GM13977 (cell line): Measurements from ENCODE around the gene ABTB2.
"Not testable (repeated sequence)": the region's sequence is repeated elsewhere in the genome, so short reads cannot be mapped to it uniquely, and the experiment has no call there.

Experiments
- DNase-seq: peaks from one replicate; pipeline ENCODE4 v3.0.0; 2012; ENCODE audit warnings: low spot score
- CTCF ChIP-seq: IDR thresholded peaks from 2 replicates; pipeline ENCODE4 v1.5.1; 2012; ENCODE audit warnings: mild to moderate bottlenecking, control low read depth; ENCODE audit not compliant: insufficient read depth; ENCODE audit errors: extremely low read depth, missing control alignments
- in situ Hi-C: fragments of 300-500 bp; cut with MboI; formaldehyde crosslinking; loops from one replicate; pipeline ENCODE4 v1.12.0; 2022; ENCODE audit warnings: low sequenced_read_pairs, low pct_unique_long_range_greater_than_20kb, mixed read lengths, inconsistent platforms; ENCODE audit not compliant: unreplicated experiment

ABTB2 gene

GRCh38 chr11:34223021-34223813 is 134.6 kb downstream of the ABTB2 start:
- no peak for TF ChIP-seq CTCF
- DNase-seq: no peak
- in situ Hi-C loops: no loop called here

GRCh38 chr11:34222030-34222429 is 135.8 kb downstream of the ABTB2 start:
- in situ Hi-C loops: no loop called here
- TF ChIP-seq CTCF: no peak
- DNase-seq: no peak

GRCh38 chr11:34219941-34220370 is 137.9 kb downstream of the ABTB2 start:
- no peak for TF ChIP-seq CTCF
- DNase-seq: no peak
- in situ Hi-C loops: no loop called here

GRCh38 chr11:34219279-34219678 is 138.5 kb downstream of the ABTB2 start:
- no peak for TF ChIP-seq CTCF
- DNase-seq: no peak
- in situ Hi-C loops: no loop called here

GRCh38 chr11:34218756-34219155 is 139.1 kb downstream of the ABTB2 start:
- DNase-seq, in situ Hi-C loops: not testable (repeated sequence)

GRCh38 chr11:34218067-34218466 is 139.7 kb downstream of the ABTB2 start:
- no peak for TF ChIP-seq CTCF
- in situ Hi-C loops: no loop called here
- no peak for DNase-seq

- in situ Hi-C loops: no loop called here
- no peak for TF ChIP-seq CTCF
- no peak for DNase-seq
Measured at GRCh38 chr11:34216706-34217105, 141.1 kb downstream of the ABTB2 start.
